ENCODE data around the gene TMCC1.

DNA sequence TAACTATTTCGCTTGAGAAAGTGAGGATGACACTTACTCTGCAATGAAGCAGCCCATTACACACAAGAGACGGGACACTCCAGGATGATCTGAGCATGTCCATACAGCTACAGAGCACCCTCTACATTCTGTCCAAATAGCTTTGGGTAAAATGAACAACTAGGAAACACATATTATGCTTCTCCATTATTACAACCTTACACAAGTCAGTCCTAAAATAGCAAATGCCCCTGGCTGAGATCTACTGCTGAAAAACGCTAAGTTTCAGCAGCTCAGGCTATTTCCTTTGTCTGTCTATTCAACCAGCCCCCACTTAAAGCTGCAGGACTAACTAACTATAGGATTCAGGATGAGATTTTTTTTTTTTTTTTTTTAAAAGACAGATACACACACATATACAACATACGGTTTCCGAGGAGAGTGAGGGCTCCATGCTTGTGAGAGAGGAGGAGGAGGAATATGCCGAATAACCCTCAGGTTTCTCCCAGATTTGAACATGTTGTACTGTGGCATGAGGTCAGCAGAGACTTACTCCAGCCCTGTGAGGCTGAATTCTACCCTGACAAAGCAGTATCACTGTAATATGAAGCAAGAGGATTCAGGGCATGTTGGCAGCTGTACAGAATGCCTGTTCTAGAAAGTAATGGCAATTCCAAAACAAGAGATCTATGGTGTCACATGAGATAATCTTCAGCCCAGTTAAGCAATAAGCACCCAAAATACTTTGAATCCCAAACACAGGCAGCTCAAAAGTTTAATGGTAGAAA, 169.8 kb downstream of the TMCC1 start:
- no peak for TF ChIP-seq POLR2A (IDR thresholded peaks at IDR 0.05)
- TF ChIP-seq, protein P1, sequence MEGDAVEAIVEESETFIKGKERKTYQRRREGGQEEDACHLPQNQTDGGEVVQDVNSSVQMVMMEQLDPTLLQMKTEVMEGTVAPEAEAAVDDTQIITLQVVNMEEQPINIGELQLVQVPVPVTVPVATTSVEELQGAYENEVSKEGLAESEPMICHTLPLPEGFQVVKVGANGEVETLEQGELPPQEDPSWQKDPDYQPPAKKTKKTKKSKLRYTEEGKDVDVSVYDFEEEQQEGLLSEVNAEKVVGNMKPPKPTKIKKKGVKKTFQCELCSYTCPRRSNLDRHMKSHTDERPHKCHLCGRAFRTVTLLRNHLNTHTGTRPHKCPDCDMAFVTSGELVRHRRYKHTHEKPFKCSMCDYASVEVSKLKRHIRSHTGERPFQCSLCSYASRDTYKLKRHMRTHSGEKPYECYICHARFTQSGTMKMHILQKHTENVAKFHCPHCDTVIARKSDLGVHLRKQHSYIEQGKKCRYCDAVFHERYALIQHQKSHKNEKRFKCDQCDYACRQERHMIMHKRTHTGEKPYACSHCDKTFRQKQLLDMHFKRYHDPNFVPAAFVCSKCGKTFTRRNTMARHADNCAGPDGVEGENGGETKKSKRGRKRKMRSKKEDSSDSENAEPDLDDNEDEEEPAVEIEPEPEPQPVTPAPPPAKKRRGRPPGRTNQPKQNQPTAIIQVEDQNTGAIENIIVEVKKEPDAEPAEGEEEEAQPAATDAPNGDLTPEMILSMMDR (IDR thresholded peaks at IDR 0.05) = no peak
